IPS-11a (cell line): ENCODE data around the gene DENND2A.
"Not testable (repeated sequence)": the region's sequence is repeated elsewhere in the genome, so short reads cannot be mapped to it uniquely, and the experiment has no call there.

Experiments used
- H3K4me3 ChIP-seq: one replicate; pipeline ENCODE4 v1.5.1; 2013; ENCODE audit warnings: low read depth, low read length, control low read depth

Gene DENND2A

DNA sequence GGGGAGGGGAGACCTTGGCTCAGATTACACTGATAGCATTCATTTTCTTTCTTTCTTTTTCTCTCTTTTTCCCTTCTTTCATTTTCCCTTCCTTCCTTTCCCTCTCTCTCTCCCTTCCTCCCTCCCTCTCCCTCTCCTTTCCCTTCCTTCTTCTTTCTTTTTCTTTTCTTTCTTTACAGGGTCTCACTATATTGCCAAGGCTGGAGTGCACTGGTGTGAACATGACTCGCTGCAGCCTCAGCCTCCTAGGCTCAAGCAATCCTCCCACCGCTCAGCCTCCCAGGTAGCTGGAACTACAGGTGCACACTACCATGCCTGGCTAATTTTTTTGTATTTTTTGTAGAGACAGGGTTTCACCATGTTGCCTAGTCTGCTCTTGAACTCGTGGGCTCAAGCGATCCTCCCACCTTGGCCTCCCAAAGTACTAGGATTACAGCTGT is 88.4 kb downstream of the DENND2A start:
- H3K4me3 ChIP-seq, result no peak overlapping the region

GRCh38 chr7:140551355-140552239 is 89.0 kb downstream of the DENND2A start:
- H3K4me3 ChIP-seq, result no peak overlapping the region

DNA sequence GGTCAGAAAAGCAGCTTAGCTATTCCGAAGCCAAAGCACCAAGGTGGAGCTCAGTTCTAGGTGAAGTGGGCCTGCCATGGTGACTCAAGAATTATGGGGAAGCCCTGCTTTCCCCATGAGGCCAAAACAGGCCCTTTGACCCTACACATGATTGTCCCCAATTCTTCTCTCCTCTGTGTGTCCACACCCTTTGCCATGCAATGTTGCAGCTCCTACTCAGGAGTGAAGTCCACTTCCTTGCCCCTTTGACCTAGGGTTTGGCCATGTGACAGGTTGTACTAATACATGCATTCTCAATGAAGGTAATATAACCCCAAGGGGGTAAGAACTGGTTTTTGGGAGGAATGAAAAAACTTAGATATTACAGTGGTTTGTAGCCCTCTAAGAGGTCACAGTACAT is 93.7 kb downstream of the DENND2A start:
- no peak overlapping the region for H3K4me3 ChIP-seq

DNA sequence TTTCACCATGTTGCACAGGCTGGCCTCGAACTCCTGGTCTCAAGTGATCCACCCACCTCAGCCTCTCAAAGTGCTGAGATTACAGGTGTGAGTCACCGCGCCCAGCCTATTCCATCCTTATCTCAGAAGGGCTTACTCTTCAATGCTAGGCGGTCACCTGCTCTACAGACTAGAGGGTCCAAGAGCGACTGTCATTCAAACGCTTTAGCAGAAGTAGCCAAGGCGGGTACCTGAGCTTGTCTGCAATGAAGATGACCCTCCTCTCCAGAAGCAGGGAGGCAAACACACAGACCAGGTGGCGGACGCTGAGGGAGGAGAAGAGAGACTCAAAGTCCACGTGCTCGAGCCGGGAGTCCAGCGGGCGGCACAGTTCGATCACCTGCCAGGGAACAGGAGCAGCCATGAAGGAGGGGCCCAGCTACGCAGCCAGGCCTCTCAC is 96.2 kb downstream of the DENND2A start:
- H3K4me3 ChIP-seq, result no peak overlapping the region

- no peak overlapping the region for H3K4me3 ChIP-seq
Measured at GRCh38 chr7:140542228-140542603, 98.4 kb downstream of the DENND2A start.

GRCh38 chr7:140541513-140542227 is 98.9 kb downstream of the DENND2A start:
- H3K4me3 ChIP-seq, result no peak overlapping the region

DNA sequence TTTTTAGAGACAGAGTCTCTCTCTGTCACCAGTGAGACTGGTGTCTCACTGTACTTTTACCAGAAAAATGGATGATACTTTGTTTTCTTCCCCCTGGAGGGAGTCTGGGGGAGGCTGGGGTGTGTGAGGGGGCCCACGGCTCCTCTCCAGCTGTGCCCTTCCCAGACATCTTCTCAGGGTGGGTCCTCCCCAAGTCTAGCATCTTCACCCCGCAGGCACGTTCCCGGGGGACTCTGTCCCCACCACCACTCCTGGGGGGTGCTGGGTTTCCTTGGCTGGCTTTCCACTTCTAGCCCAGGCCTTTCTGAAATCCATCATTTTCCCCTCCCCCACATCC is 99.5 kb downstream of the DENND2A start:
- no peak overlapping the region for H3K4me3 ChIP-seq

GRCh38 chr7:140540136-140540777 is 100.4 kb downstream of the DENND2A start:
- no peak overlapping the region for H3K4me3 ChIP-seq

- no peak overlapping the region for H3K4me3 ChIP-seq
Measured at GRCh38 chr7:140539461-140539860, 101.2 kb downstream of the DENND2A start.

GRCh38 chr7:140537750-140538482 is 102.7 kb downstream of the DENND2A start:
- no peak overlapping the region for H3K4me3 ChIP-seq

DNA sequence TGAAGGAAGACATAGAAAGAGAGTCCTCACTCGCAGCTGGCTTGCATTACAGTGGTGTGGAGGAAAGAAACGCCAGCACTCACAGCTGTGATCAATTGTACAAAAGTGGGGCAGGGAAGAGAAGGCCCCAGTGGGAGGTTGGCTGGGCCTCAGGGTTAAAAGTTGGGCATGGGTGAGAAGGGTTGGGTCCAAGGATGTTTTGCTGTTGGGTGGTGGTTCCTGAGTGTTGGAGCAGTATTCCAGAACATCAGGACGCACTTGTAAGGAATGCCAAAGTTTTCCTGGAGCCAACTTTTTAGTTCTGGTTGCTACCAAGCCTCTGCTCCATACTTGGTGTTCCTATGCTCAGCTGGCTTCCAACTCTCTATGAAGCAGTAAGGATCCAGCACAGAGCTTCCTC is 105.9 kb downstream of the DENND2A start:
- no peak overlapping the region for H3K4me3 ChIP-seq

GRCh38 chr7:140533394-140533872 is 107.2 kb downstream of the DENND2A start:
- no peak overlapping the region for H3K4me3 ChIP-seq

- H3K4me3 ChIP-seq, result not testable (repeated sequence)
Measured at GRCh38 chr7:140529428-140529827, 111.2 kb downstream of the DENND2A start.

GRCh38 chr7:140526787-140527664 is 113.6 kb downstream of the DENND2A start:
- H3K4me3 ChIP-seq, result no peak overlapping the region

DNA sequence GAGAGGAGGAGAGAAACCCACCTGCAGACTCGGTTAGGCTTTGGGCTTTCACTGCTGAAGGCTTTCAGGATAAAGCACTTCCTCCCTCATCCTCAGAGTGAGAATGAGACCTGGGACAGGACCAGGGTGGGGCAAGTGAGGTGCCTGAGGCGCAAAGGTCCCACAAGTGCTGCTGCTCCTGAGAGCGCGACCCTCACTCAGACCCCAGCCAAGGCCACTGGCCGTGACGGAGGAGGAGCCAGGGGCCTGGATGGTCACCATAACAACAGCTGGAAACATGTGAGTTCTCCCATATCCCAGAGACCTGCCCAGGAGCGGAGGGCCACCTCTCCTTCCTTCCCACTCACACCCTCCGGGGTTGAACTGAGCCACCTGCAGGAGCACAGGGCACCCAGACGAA is 114.4 kb downstream of the DENND2A start:
- no peak overlapping the region for H3K4me3 ChIP-seq

DNA sequence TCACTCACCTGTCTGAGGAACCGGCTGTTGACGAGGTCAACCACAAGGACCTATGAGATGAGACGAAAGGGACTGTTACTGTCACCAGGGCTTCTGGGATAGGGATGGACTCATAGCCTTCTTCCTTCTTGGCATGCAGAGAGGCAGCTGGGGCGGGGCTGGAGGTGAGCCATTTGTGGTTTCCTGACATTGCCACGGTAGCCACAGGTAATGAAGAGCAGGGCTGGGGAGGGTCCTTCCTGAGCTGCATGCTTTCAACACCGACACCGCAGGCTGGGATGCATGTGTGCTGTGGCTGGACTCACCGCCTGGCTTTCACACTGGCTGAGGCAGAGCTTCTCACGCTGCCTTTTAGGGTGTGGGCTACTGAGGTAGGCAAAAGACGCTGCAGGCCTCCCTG is 114.9 kb downstream of the DENND2A start:
- H3K4me3 ChIP-seq, result no peak overlapping the region

GRCh38 chr7:140521421-140521820 is 119.2 kb downstream of the DENND2A start:
- H3K4me3 ChIP-seq, result no peak overlapping the region

DNA sequence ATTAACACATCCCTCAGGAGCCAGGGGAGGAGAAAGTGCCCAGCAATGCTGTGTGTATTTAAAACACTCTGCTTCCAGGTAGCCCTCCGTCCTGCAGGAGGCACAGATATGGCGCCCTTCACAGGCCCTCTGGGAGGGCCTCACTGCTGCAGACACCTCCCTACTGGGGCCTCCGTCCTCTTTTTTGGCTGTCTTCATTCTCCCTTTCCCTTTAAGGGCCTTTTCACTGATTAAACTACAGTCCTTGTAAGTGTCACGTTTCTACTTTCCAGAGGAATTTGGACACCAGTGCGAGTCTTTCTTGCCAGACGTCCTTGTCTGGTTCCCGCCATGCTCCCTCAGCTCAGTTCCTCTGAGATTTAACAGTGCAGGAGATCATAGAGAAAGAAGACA is 121.6 kb downstream of the DENND2A start:
- H3K4me3 ChIP-seq, result no peak overlapping the region

DNA sequence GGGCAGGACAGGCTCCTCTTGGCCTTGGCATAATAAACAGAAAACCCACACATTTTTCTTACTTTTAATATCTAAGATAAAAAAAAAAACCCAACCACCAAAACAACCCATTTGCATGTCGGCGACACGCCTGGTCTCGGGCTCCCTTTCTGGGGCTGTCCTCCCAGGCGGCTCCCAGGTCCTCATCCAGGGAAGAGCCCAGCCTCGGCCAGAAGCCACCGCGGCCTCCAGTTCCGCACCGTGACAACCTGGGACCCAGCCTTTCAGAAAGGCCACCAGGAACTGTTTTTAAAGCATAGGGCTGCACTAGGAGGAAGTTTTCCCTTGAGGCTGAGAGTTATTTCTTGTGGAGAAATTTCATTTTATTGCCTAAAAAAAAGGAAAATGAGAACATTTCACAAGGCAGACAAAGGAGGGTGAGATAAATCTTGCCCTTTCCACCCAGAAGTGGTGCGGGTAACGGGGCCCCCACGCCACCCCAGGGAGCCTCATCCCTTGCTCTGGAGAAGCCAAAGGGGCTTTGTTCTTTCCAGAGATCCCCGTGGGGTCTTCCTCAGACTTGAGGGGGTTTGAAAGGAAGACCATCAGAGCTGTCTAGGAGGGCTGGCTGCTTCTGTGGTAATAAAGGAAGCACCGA is 122.1 kb downstream of the DENND2A start:
- no peak overlapping the region for H3K4me3 ChIP-seq
